C4-2B (cell line): Measurements from ENCODE around the gene GOLGA8F.
"Not testable (repeated sequence)": the region's sequence is repeated elsewhere in the genome, so short reads cannot be mapped to it uniquely, and the experiment has no call there.

Experiments used
- H3K27ac ChIP-seq: fragments of 450-650 bp; 2 replicates; pipeline ENCODE4 v1.5.1; 2017

GOLGA8F gene

GRCh38 chr15:28378364-28378763 is at the start of gene GOLGA8F:
GOLGA8F (plus strand) TSS chr15:28378664; CDS start chr15:28378762, 98 bp downstream.
- not testable (repeated sequence) for H3K27ac ChIP-seq

- not testable (repeated sequence) for H3K27ac ChIP-seq
Measured at GRCh38 chr15:28357984-28358383, 20.5 kb upstream of the GOLGA8F start, which contains the start of gene GOLGA6L24. GOLGA6L24 (minus strand) TSS chr15:28358084; CDS start chr15:28358023, 61 bp downstream.

GRCh38 chr15:28365502-28365901 is 13.0 kb upstream of the GOLGA8F start:
- not testable (repeated sequence) for H3K27ac ChIP-seq

GRCh38 chr15:28380053-28380452 is 1.6 kb downstream of the GOLGA8F start:
- not testable (repeated sequence) for H3K27ac ChIP-seq

GRCh38 chr15:28396022-28396421 is 17.6 kb downstream of the GOLGA8F start:
- H3K27ac ChIP-seq = not testable (repeated sequence)

GRCh38 chr15:28402774-28403435 is 24.4 kb downstream of the GOLGA8F start:
- not testable (repeated sequence) for H3K27ac ChIP-seq

GRCh38 chr15:28420470-28420869 is 42.0 kb downstream of the GOLGA8F start:
- not testable (repeated sequence) for H3K27ac ChIP-seq

- H3K27ac ChIP-seq = not testable (repeated sequence)
Measured at GRCh38 chr15:28435594-28435993, 57.1 kb downstream of the GOLGA8F start.
